WTC11 (cell line): Measurements from ENCODE around the gene CUL1. TPM values are rescaled to one million over a fixed set of nuclear protein-coding genes. Genes with fewer than 3 reads are reported as not detected.

Experiments used
- ATAC-seq: fragments of 200-7000 bp; cut with Tn5 transposase; 2 replicates; pipeline ENCODE4 v1.10.0; 2021; ENCODE audit warnings: mild to moderate bottlenecking, moderate library complexity
- CTCF ChIA-PET: fragments of 300-600 bp; sonication (Branson Sonifier 250); formaldehyde crosslinking; loops from one replicate; lab custom pipeline; 2021; ENCODE audit warnings: antibody characterized with exemption; lab: Charles Lee
- POLR2A ChIA-PET: fragments of 350-600 bp; sonication (Branson Sonifier 250); formaldehyde crosslinking; loops from one replicate; lab custom pipeline; 2021; ENCODE audit warnings: antibody characterized with exemption; lab: Charles Lee
- DNase-seq: peaks from one replicate; pipeline ENCODE4 v3.0.0; 2021; ENCODE audit warnings: low spot score
- H3K27ac Mint-ChIP-seq: 2 replicates; pipeline ENCODE4 v1.8.0; 2021; ENCODE audit warnings: mixed read lengths
- H3K27me3 Mint-ChIP-seq: 2 replicates; pipeline ENCODE4 v1.8.0; 2021; ENCODE audit warnings: low read depth, mild to moderate bottlenecking, moderate library complexity, mixed read lengths
- H3K36me3 Mint-ChIP-seq: 2 replicates; pipeline ENCODE4 v1.8.0; 2021; ENCODE audit warnings: mixed read lengths
- H3K4me1 Mint-ChIP-seq: 2 replicates; pipeline ENCODE4 v1.8.0; 2022; ENCODE audit warnings: mixed read lengths
- H3K4me3 Mint-ChIP-seq: 2 replicates; pipeline ENCODE4 v1.8.0; 2021; ENCODE audit warnings: mild to moderate bottlenecking, moderate library complexity, mixed read lengths
- H3K9me3 Mint-ChIP-seq: 2 replicates; pipeline ENCODE4 v1.8.0; 2021; ENCODE audit warnings: mixed read lengths
- ATF6 ChIP-seq: sonication (generic); formaldehyde crosslinking; IDR thresholded peaks from 2 replicates; pipeline ENCODE4 v1.8.1; 2023; ENCODE audit warnings: mild to moderate bottlenecking, missing genetic modification reagents
- CREB1 ChIP-seq: sonication (generic); formaldehyde crosslinking; IDR thresholded peaks from 2 replicates; pipeline ENCODE4 v1.8.0; 2023; ENCODE audit warnings: mild to moderate bottlenecking, missing genetic modification reagents
- CTCF ChIP-seq: fragments of 200-600 bp; IDR thresholded peaks from 2 replicates; pipeline ENCODE4 v1.8.0; 2022; ENCODE audit warnings: antibody characterized with exemption
- FOXP4 ChIP-seq: sonication (generic); formaldehyde crosslinking; IDR thresholded peaks from 2 replicates; pipeline ENCODE4 v1.8.0; 2022; ENCODE audit warnings: mild to moderate bottlenecking, missing genetic modification reagents
- NFE2L1 ChIP-seq: sonication (generic); formaldehyde crosslinking; IDR thresholded peaks from 2 replicates; pipeline ENCODE4 v1.8.1; 2023; ENCODE audit warnings: missing genetic modification reagents
- PRRX2 ChIP-seq: fragments of 250-450 bp; sonication (Bioruptor Pico); IDR thresholded peaks from 2 replicates; pipeline ENCODE4 v1.8.0; 2021; ENCODE audit warnings: mild to moderate bottlenecking
- ZMAT4 ChIP-seq: fragments of 250-450 bp; sonication (Bioruptor Pico); IDR thresholded peaks from 2 replicates; pipeline ENCODE4 v1.9.0; 2021; ENCODE audit warnings: mild to moderate bottlenecking
- total RNA-seq: library from RNA; stranded (reverse); gene quantifications from 3 replicates; pipeline ENCODE4 v1.2.3, GENCODE V29; 2021
- TF ChIP-seq, protein P1 (sequence below): sonication (generic); formaldehyde crosslinking; conservative IDR thresholded peaks from 2 replicates; pipeline ENCODE4 v1.8.1; 2022; ENCODE audit warnings: mild to moderate bottlenecking, missing genetic modification reagents
- TF ChIP-seq, protein P2 (sequence below): sonication (generic); formaldehyde crosslinking; IDR thresholded peaks from 2 replicates; pipeline ENCODE4 v1.8.0; 2022; ENCODE audit warnings: mild to moderate bottlenecking, missing genetic modification reagents
- TF ChIP-seq, protein P3 (sequence below): sonication (generic); formaldehyde crosslinking; IDR thresholded peaks from 2 replicates; pipeline ENCODE4 v1.8.0; 2023; ENCODE audit warnings: missing genetic modification reagents, mild to moderate bottlenecking, borderline replicate concordance

Gene CUL1
- total RNA-seq, 1 experiment from 2014 or later = 50.5 TPM

DNA sequence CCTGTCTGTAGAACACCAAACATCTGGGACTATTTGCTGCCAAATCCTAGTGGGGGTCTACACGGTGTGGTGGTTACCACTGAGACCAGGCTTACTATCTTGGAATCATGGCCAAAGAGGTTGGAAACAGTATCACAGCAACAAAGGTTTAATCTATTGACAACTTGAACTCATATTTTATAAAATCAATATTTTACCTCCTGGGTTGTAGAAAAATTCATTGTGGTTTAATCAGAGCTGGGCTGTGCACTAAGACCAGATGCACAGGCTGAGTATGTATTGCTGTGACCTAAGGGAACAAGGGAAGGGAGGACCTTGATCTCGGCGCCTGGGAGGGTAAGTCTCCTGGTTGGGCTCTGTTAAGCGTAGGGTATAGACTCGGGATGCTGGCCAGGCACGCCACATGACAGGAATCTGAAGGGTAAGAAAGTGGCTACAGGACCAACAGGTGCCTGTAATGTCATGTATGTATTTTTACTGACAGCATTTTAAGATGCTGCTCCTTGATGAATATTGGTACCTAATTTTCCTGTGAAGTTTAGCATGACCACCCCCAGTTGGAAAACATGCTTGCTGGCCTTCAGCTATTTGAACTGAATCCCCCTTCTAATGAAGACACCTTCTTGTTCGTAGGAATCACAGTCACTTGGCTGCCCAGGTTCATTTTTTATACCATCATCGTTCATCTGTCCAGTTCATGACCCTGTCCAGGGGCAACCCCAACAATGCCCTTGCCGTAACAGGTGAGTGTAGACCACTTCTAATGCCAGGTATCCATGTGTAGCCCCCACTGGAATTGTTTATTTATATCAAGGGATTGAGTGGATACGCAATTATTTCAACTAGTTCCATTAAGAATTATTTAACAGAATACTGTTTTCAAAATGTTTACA, 105.9 kb downstream of the CUL1 start (continued):
- TF ChIP-seq CTCF = no peak
- TF ChIP-seq CREB1 = no peak
- TF ChIP-seq PRRX2 (CRISPR knock-in tag) = no peak
- TF ChIP-seq NFE2L1 (CRISPR knock-in tag) = no peak
- TF ChIP-seq ATF6 = no peak

- Mint-ChIP-seq H3K36me3 (peaks cover 43% of the 10 kb centered on the region), H3K4me1 (peaks cover 19% of the 10 kb centered on the region)
- ATAC-seq = no peak
- TF ChIP-seq ZMAT4 (CRISPR knock-in tag) = no peak
- no peak for TF ChIP-seq ATF6
- TF ChIP-seq, protein P1, sequence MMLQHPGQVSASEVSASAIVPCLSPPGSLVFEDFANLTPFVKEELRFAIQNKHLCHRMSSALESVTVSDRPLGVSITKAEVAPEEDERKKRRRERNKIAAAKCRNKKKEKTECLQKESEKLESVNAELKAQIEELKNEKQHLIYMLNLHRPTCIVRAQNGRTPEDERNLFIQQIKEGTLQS (CRISPR knock-in tag) = no peak
- TF ChIP-seq, protein P2, sequence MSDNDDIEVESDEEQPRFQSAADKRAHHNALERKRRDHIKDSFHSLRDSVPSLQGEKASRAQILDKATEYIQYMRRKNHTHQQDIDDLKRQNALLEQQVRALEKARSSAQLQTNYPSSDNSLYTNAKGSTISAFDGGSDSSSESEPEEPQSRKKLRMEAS (CRISPR knock-in tag) = no peak
- TF ChIP-seq, protein P3, sequence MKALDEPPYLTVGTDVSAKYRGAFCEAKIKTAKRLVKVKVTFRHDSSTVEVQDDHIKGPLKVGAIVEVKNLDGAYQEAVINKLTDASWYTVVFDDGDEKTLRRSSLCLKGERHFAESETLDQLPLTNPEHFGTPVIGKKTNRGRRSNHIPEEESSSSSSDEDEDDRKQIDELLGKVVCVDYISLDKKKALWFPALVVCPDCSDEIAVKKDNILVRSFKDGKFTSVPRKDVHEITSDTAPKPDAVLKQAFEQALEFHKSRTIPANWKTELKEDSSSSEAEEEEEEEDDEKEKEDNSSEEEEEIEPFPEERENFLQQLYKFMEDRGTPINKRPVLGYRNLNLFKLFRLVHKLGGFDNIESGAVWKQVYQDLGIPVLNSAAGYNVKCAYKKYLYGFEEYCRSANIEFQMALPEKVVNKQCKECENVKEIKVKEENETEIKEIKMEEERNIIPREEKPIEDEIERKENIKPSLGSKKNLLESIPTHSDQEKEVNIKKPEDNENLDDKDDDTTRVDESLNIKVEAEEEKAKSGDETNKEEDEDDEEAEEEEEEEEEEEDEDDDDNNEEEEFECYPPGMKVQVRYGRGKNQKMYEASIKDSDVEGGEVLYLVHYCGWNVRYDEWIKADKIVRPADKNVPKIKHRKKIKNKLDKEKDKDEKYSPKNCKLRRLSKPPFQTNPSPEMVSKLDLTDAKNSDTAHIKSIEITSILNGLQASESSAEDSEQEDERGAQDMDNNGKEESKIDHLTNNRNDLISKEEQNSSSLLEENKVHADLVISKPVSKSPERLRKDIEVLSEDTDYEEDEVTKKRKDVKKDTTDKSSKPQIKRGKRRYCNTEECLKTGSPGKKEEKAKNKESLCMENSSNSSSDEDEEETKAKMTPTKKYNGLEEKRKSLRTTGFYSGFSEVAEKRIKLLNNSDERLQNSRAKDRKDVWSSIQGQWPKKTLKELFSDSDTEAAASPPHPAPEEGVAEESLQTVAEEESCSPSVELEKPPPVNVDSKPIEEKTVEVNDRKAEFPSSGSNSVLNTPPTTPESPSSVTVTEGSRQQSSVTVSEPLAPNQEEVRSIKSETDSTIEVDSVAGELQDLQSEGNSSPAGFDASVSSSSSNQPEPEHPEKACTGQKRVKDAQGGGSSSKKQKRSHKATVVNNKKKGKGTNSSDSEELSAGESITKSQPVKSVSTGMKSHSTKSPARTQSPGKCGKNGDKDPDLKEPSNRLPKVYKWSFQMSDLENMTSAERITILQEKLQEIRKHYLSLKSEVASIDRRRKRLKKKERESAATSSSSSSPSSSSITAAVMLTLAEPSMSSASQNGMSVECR (CRISPR knock-in tag) = no peak
- TF ChIP-seq FOXP4 = no peak
- TF ChIP-seq, all 79 proteins: peak for 0
- no peaks in the 10 kb centered on the region for H3K9me3 Mint-ChIP-seq
- CTCF ChIA-PET = interaction anchor here (1.5 kb wide), 1 partner anchor 50 kb away, joined by 3 read pairs; no protein-coding TSS in a partner anchor
- DNase-seq = no peak
- H3K4me3 Mint-ChIP-seq = no peak overlapping the region
- peak overlapping the region; percentile 11; the same call in 1 of the 2 replicates for H3K27ac Mint-ChIP-seq
- POLR2A ChIA-PET = no interaction called here
- H3K27me3 Mint-ChIP-seq = no peaks in the 10 kb centered on the region
Observed at GRCh38 chr7:148806187-148806586, 107.5 kb downstream of the CUL1 start.
